ENCODE results near the gene RNF222.

DNA sequence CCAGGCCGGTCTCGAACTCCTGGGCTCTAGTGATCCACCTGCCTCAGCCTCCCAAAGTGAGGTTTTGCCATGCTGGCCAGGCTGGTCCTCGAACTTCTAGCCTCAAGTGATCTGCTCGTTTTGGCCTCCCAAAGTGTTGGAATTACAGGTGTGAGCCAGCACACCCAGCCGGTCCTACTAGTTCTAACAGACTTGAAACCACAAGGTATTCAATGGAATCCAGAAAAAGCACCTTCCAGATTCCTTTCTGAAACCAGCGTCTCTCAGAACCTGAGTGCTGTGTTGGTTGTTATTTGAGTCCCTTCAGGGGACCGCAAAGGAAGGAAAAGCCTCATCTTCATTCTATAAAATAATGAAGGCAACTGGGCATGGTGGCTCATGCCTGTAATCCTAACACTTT is 25.2 kb downstream of the RNF222 start:
- TF ChIP-seq, protein P1, sequence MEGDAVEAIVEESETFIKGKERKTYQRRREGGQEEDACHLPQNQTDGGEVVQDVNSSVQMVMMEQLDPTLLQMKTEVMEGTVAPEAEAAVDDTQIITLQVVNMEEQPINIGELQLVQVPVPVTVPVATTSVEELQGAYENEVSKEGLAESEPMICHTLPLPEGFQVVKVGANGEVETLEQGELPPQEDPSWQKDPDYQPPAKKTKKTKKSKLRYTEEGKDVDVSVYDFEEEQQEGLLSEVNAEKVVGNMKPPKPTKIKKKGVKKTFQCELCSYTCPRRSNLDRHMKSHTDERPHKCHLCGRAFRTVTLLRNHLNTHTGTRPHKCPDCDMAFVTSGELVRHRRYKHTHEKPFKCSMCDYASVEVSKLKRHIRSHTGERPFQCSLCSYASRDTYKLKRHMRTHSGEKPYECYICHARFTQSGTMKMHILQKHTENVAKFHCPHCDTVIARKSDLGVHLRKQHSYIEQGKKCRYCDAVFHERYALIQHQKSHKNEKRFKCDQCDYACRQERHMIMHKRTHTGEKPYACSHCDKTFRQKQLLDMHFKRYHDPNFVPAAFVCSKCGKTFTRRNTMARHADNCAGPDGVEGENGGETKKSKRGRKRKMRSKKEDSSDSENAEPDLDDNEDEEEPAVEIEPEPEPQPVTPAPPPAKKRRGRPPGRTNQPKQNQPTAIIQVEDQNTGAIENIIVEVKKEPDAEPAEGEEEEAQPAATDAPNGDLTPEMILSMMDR (IDR thresholded peaks at IDR 0.05) = no peak
- no peak for TF ChIP-seq POLR2A (IDR thresholded peaks at IDR 0.05)
